GM20431 (cell line): Measurements from ENCODE around the gene SMC1A.

ENCODE experiments used
- in situ Hi-C: fragments of 300-500 bp; cut with MseI, MboI; formaldehyde crosslinking; loops from one replicate; pipeline ENCODE4 v1.15.0; 2020; ENCODE audit warnings: low sequenced_read_pairs; ENCODE audit not compliant: unreplicated experiment

SMC1A gene

GRCh38 chrX:53356186-53356585, 66.3 kb downstream of the SMC1A start:
- in situ Hi-C loops: no loop called here

- in situ Hi-C loops: no loop called here
Observed at GRCh38 chrX:53354669-53355068, 67.8 kb downstream of the SMC1A start.

DNA sequence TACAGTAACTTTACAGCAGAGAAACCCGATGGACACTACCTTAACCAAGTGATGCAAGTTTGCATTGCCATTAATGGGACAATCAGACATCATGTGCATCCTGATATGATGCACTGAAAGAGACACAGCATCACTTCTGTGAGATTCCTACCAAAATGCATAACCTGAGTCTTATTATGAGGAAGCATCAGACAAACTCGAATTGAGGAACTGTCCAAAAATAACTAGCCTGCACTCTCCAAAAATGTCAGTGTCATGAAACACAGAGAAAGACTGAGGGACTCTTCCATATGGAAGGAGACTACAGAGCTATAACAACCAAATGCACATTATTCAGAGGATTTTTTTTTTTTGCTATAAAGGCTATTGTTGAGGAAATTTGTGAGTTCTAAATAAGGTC, 74.5 kb downstream of the SMC1A start:
- in situ Hi-C loops: no loop called here

- in situ Hi-C loops: no loop called here
Observed at GRCh38 chrX:53340852-53341645, 81.4 kb downstream of the SMC1A start.

- in situ Hi-C loops: no loop called here
Observed at GRCh38 chrX:53337101-53337500, 85.4 kb downstream of the SMC1A start.

DNA sequence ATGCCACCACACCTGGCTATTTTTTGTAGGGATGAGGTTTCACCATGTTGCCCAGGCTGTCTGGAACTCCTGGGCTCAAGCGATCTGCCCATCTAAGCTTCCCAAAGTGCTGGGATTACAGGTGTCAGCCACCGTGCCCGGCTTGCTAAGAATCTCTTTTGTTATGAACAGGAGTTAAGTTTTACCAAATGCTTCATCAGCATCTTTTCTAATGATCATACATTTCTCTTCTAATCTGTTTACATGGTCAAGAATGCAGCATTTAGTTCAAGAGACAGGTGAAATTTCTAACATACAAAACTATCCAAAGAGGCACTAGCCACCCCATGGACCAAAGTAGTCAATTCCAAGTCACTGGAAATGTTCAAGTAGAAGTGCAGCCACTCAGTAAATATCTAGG, 88.6 kb downstream of the SMC1A start:
- in situ Hi-C loops: no loop called here

DNA sequence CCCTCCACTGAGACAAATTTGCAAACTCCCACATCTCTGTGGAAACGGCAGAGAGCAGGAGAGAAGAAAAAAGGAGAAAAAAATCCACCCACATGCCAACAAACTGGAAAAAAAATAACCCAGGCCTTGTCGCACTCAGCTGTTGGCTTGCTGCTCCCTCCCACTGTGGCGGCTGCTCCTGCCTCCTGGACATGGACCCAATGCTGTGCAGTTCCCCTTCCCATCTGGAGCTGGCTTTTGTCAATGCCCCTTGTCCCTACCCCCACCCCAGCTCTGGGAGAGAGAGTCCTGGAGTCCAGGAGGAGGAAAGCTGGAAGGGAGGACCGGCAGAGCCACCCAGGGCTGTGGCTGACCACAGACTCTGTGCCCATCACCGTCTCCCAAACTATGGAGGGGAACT, 90.2 kb downstream of the SMC1A start:
- in situ Hi-C loops: no loop called here

DNA sequence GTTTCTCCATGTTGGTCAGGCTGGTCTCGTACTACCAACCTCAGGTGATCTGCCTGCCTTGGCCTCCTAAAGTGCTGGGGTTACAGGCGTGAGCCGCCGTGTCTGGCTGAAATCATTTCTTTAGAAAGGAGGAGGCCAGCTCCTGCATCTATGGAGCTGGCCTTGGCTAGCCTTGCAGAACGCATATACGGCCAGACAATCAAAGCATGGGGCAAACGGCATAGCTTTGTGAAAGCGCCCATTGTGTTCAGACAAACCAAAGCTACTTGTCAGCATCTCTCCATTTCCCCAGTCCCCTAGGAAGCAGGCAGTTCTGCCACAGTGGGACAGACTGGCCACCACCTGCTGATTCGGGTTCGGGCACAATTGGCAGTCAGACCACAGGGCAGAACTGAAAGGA, 92.1 kb downstream of the SMC1A start:
- in situ Hi-C loops: no loop called here

- in situ Hi-C loops: loop anchor here (25.0 kb wide), 1 partner anchor 162 kb away; no protein-coding TSS in a partner anchor
Observed at GRCh38 chrX:53324803-53325202, 97.7 kb downstream of the SMC1A start.
